ENCODE results near the gene B3GNT4. TPM values are rescaled to one million over a fixed set of nuclear protein-coding genes. Genes with fewer than 3 reads are reported as not detected.
"Not testable (repeated sequence)": the region's sequence is repeated elsewhere in the genome, so short reads cannot be mapped to it uniquely, and the experiment has no call there.

B3GNT4 gene
- total RNA-seq, 1 donor from 2014 or later = 0.51 TPM

GRCh38 chr12:122243965-122244364 lies 40.5 kb downstream of the B3GNT4 start:
- H3K27me3 Mint-ChIP-seq (ENCODE audit: low read depth) = no peaks in the 10 kb centered on the region
- peaks cover 16% of the 10 kb centered on the region for H3K36me3 Mint-ChIP-seq
- H3K27ac Mint-ChIP-seq = no peak overlapping the region
- H3K4me1 Mint-ChIP-seq = no peaks in the 10 kb centered on the region
- TF ChIP-seq CTCF (IDR thresholded peaks at IDR 0.05; ENCODE audit: unreplicated experiment) = no peak
- H3K4me3 Mint-ChIP-seq = no peak overlapping the region
- H3K9me3 Mint-ChIP-seq = no peaks in the 10 kb centered on the region
- DNase-seq (ENCODE audit: low spot score in 2 of 2, unreplicated experiment in 2 of 2) = no peak

GRCh38 chr12:122244565-122245371 lies 41.3 kb downstream of the B3GNT4 start:
- no peak for DNase-seq (ENCODE audit: low spot score in 2 of 2, unreplicated experiment in 2 of 2)
- no peaks in the 10 kb centered on the region for H3K9me3 Mint-ChIP-seq
- H3K27ac Mint-ChIP-seq = no peak overlapping the region
- no peak for TF ChIP-seq CTCF (IDR thresholded peaks at IDR 0.05; ENCODE audit: unreplicated experiment)
- no peak overlapping the region for H3K4me3 Mint-ChIP-seq
- peaks cover 16% of the 10 kb centered on the region for H3K36me3 Mint-ChIP-seq
- no peaks in the 10 kb centered on the region for H3K27me3 Mint-ChIP-seq (ENCODE audit: low read depth)
- H3K4me1 Mint-ChIP-seq = no peaks in the 10 kb centered on the region

- no peaks in the 10 kb centered on the region for H3K9me3 Mint-ChIP-seq
- no peak for TF ChIP-seq CTCF (IDR thresholded peaks at IDR 0.05; ENCODE audit: unreplicated experiment)
- H3K27ac Mint-ChIP-seq = no peak overlapping the region
- no peaks in the 10 kb centered on the region for H3K27me3 Mint-ChIP-seq (ENCODE audit: low read depth)
- H3K36me3 Mint-ChIP-seq = peaks cover 15% of the 10 kb centered on the region
- DNase-seq (ENCODE audit: low spot score in 2 of 2, unreplicated experiment in 2 of 2) = no peak
- H3K4me1 Mint-ChIP-seq = no peaks in the 10 kb centered on the region
- no peak overlapping the region for H3K4me3 Mint-ChIP-seq
Measured at GRCh38 chr12:122245553-122245952, 42.0 kb downstream of the B3GNT4 start.

GRCh38 chr12:122250047-122250446 lies 46.5 kb downstream of the B3GNT4 start:
- TF ChIP-seq CTCF (IDR thresholded peaks at IDR 0.05; ENCODE audit: unreplicated experiment) = no peak

GRCh38 chr12:122250536-122250935 lies 47.0 kb downstream of the B3GNT4 start:
- H3K36me3 Mint-ChIP-seq = peaks cover 12% of the 10 kb centered on the region
- H3K4me3 Mint-ChIP-seq = no peak overlapping the region
- no peak for DNase-seq (ENCODE audit: low spot score in 2 of 2, unreplicated experiment in 2 of 2)
- no peaks in the 10 kb centered on the region for H3K9me3 Mint-ChIP-seq
- no peak for TF ChIP-seq CTCF (IDR thresholded peaks at IDR 0.05; ENCODE audit: unreplicated experiment)
- H3K4me1 Mint-ChIP-seq = no peaks in the 10 kb centered on the region
- H3K27ac Mint-ChIP-seq = no peak overlapping the region
- H3K27me3 Mint-ChIP-seq (ENCODE audit: low read depth) = no peaks in the 10 kb centered on the region

More at GRCh38 chr12:122250047-122250446, 46.5 kb downstream of the B3GNT4 start:
- no peaks in the 10 kb centered on the region for H3K9me3 Mint-ChIP-seq
- no peaks in the 10 kb centered on the region for H3K27me3 Mint-ChIP-seq (ENCODE audit: low read depth)
- no peak overlapping the region for H3K27ac Mint-ChIP-seq
- H3K36me3 Mint-ChIP-seq = peaks cover 10% of the 10 kb centered on the region
- H3K4me3 Mint-ChIP-seq = no peak overlapping the region
- DNase-seq (ENCODE audit: low spot score in 2 of 2, unreplicated experiment in 2 of 2) = no peak
- H3K4me1 Mint-ChIP-seq = no peaks in the 10 kb centered on the region

- H3K9me3 Mint-ChIP-seq = not testable (repeated sequence)
Measured at GRCh38 chr12:122258462-122258861, 55.0 kb downstream of the B3GNT4 start.

More at GRCh38 chr12:122258462-122258861, 55.0 kb downstream of the B3GNT4 start:
- H3K27me3 Mint-ChIP-seq (ENCODE audit: low read depth); H3K4me3 Mint-ChIP-seq; H3K4me1 Mint-ChIP-seq; H3K27ac Mint-ChIP-seq; DNase-seq (ENCODE audit: low spot score in 2 of 2, unreplicated experiment in 2 of 2): not testable (repeated sequence)
- peaks cover 31% of the 10 kb centered on the region for H3K36me3 Mint-ChIP-seq

Other genes with a start within 250 kb of the B3GNT4 start
- gene BCL7A, start 181.8 kb upstream of the B3GNT4 start, total RNA-seq = 33.8 to 40.1 TPM (median 34.6 TPM) in 3 replicates
- gene MLXIP, start 125.0 kb upstream of the B3GNT4 start, total RNA-seq = 65.3 to 67.3 TPM (median 65.7 TPM) in 3 replicates
- gene IL31, start 29.5 kb upstream of the B3GNT4 start, total RNA-seq = not detected in 3 replicates
- 3.9 to 6.6 TPM (median 4.9 TPM) in 3 replicates for gene LRRC43, start 20.6 kb upstream of the B3GNT4 start, total RNA-seq
- gene DIABLO, start 22.3 kb downstream of the B3GNT4 start, total RNA-seq = 75.1 to 76.4 TPM (median 76.2 TPM) in 3 replicates
- 24.9 to 28.4 TPM (median 27.2 TPM) in 3 replicates for gene VPS33A, start 62.8 kb downstream of the B3GNT4 start, total RNA-seq
- gene CLIP1, start 219.0 kb downstream of the B3GNT4 start, total RNA-seq = 58.9 to 65.2 TPM (median 61.9 TPM) in 3 replicates

Measured in mesothelial cell of epicardium (in vitro differentiated cells).